MCF 10A (cell line): ENCODE data around the gene ZNF358. TPM values are rescaled to one million over a fixed set of nuclear protein-coding genes. Genes with fewer than 3 reads are reported as not detected.

Experiments
- BruUV-seq: library from RNA; stranded (reverse); fragments of 400-500 nt; replicated peaks from 2 replicates; lab custom pipeline; 2021; lab: Mats Ljungman, UMichigan
- CTCF ChIA-PET: fragments of 300-600 bp; sonication (Branson Sonifier 250); formaldehyde crosslinking; extraction: SDS; loops from one replicate; lab custom pipeline; 2021; ENCODE audit warnings: antibody characterized with exemption, inconsistent platforms; lab: Yijun Ruan, JAX
- POLR2A ChIA-PET: fragments of 300-600, 350-650 bp; sonication (Branson Sonifier 250); formaldehyde crosslinking; extraction: SDS; loops from one replicate; lab custom pipeline; 2020; ENCODE audit warnings: antibody characterized with exemption, inconsistent platforms; lab: Yijun Ruan, JAX
- DNase-seq: peaks from one replicate; pipeline ENCODE4 v3.0.0-alpha.2; 2018; ENCODE audit not compliant: unreplicated experiment
- H3K27ac Mint-ChIP-seq: one replicate; pipeline ENCODE4 v1.8.0; 2022; ENCODE audit warnings: mild to moderate bottlenecking, low read depth, mixed read lengths; ENCODE audit not compliant: unreplicated experiment
- H3K27me3 Mint-ChIP-seq: one replicate; pipeline ENCODE4 v1.8.0; 2022; ENCODE audit warnings: mixed read lengths; ENCODE audit not compliant: insufficient read depth, unreplicated experiment
- H3K36me3 Mint-ChIP-seq: one replicate; pipeline ENCODE4 v1.8.0; 2022; ENCODE audit warnings: mild to moderate bottlenecking, moderate library complexity, mixed read lengths; ENCODE audit not compliant: insufficient read depth, unreplicated experiment
- H3K4me1 Mint-ChIP-seq: one replicate; pipeline ENCODE4 v1.8.0; 2022; ENCODE audit warnings: mixed read lengths; ENCODE audit not compliant: insufficient read depth, unreplicated experiment
- H3K4me3 Mint-ChIP-seq: one replicate; pipeline ENCODE4 v1.8.0; 2022; ENCODE audit warnings: mild to moderate bottlenecking, moderate library complexity, mixed read lengths; ENCODE audit not compliant: unreplicated experiment
- H3K9me3 Mint-ChIP-seq: one replicate; pipeline ENCODE4 v1.8.0; 2022; ENCODE audit warnings: mixed read lengths; ENCODE audit not compliant: unreplicated experiment
- intact Hi-C: fragments of 100-400 bp; cut with micrococcal nuclease; formaldehyde crosslinking; loops from 2 replicates; pipeline ENCODE4 v1.14.1; 2022
- total RNA-seq: library from RNA; stranded (reverse); gene quantifications from 2 replicates; pipeline ENCODE4 v1.2.3, GENCODE V29; 2022
- TF ChIP-seq, protein P1 (sequence below): fragments of 200-600 bp; IDR thresholded peaks from one replicate; pipeline ENCODE4 v1.8.0; 2022; ENCODE audit warnings: antibody characterized with exemption, mild to moderate bottlenecking; ENCODE audit not compliant: unreplicated experiment

ZNF358 gene
- total RNA-seq, 1 experiment from 2014 or later = 16.9 TPM

DNA sequence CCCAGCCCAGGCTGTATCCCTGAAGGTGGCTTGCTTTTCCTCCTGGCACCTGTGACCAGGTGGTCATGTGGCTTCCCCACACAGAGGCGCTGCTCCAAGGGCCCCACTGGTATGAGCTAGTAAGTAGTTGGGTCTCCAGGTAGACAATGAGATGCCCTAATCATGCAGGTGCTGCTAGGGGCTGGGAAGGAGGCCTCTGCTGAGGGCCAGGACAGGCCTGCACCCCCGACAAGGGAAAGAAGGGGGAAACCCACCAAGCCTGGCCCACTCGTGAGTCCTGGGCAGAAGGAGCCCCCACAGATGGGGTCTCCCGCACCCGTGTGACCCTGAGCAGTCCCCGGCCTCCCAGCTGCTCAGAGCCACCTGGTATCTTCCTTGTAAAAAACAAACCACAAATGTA lies 40.2 kb upstream of the ZNF358 start:
- Mint-ChIP-seq H3K27me3 (no peaks in the 10 kb centered on the region), H3K36me3 (peaks cover 39% of the 10 kb centered on the region), H3K4me1 (peaks cover 7% of the 10 kb centered on the region), H3K27ac (no peak overlapping the region), H3K4me3 (no peak overlapping the region), H3K9me3 (no peaks in the 10 kb centered on the region)
- CTCF ChIA-PET = no interaction called here
- DNase-seq = no peak
- no TSS peak for BruUV-seq
- TF ChIP-seq, protein P1, sequence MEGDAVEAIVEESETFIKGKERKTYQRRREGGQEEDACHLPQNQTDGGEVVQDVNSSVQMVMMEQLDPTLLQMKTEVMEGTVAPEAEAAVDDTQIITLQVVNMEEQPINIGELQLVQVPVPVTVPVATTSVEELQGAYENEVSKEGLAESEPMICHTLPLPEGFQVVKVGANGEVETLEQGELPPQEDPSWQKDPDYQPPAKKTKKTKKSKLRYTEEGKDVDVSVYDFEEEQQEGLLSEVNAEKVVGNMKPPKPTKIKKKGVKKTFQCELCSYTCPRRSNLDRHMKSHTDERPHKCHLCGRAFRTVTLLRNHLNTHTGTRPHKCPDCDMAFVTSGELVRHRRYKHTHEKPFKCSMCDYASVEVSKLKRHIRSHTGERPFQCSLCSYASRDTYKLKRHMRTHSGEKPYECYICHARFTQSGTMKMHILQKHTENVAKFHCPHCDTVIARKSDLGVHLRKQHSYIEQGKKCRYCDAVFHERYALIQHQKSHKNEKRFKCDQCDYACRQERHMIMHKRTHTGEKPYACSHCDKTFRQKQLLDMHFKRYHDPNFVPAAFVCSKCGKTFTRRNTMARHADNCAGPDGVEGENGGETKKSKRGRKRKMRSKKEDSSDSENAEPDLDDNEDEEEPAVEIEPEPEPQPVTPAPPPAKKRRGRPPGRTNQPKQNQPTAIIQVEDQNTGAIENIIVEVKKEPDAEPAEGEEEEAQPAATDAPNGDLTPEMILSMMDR = no peak
- POLR2A ChIA-PET = no interaction called here
- intact Hi-C loops = no loop called here

DNA sequence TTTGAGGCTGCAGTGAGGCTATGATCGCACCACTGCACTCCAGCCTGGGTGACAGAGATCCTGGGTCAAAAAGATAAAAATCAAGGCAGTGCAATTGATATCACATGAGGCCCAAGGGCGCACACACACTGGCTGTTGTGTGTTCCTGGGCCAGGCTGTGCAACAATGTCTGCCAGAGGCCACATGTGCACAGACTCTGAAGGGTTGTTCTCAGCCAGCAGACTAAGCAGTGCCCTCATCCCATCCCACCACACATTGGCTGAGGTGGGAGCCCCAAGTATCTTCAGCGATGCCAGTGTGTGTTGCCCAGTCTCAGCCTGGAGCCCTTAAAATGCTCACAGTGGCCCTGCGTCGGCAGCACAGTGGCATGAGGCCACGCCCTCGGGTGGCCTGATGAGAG lies 39.7 kb upstream of the ZNF358 start:
- no TSS peak for BruUV-seq
- TF ChIP-seq, protein P1 = no peak
- no peak for DNase-seq
- ChIA-PET CTCF (no interaction called here), POLR2A (no interaction called here)
- Mint-ChIP-seq H3K27ac (no peak overlapping the region), H3K4me1 (peaks cover 7% of the 10 kb centered on the region), H3K4me3 (no peak overlapping the region), H3K27me3 (no peaks in the 10 kb centered on the region), H3K36me3 (peaks cover 35% of the 10 kb centered on the region), H3K9me3 (no peaks in the 10 kb centered on the region)
- intact Hi-C loops = no loop called here

DNA sequence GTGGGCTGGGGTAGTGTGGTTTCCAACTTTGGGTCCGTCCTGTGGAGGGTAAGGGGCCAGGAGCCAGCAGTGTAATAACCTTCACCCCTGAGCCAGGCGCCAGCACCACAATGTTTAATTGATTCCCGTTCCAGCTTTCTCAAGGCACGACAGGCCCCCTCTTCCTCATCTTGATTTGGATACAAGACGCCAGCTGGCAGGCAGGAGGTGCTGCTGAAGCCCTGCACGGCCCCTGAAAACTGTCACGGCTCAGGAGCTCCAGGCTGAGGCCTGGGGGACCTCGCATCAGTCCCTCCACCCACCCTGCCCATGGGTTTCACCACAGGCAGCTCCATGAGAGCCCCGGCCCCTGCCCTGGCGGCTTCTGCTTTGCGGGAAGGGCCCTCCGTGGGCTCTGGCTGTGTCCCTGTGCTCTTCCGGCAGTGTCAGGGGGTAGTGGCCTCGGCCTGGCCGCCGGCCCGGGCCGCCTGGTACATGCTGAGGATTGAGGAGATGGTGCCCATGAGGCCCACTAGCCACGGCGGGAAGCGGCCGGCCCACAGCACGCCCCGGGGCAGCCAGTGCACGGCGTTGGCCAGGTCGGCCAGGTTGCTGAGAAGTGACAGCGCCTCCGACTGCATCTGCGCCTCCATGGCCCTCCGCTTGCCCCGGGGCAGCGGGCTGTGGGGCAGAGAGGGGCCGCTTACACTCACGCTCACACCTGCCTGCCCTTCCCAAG lies 39.0 kb upstream of the ZNF358 start:
- Mint-ChIP-seq H3K4me1 (peaks cover 7% of the 10 kb centered on the region), H3K9me3 (no peaks in the 10 kb centered on the region), H3K36me3 (peaks cover 29% of the 10 kb centered on the region), H3K27me3 (no peaks in the 10 kb centered on the region), H3K4me3 (no peak overlapping the region), H3K27ac (no peak overlapping the region)
- CTCF ChIA-PET = no interaction called here
- TF ChIP-seq, protein P1 = no peak
- BruUV-seq = no TSS peak
- no peak for DNase-seq
- POLR2A ChIA-PET = interaction anchor here (0.7 kb wide), 1 partner anchor 56 kb away, joined by 3 read pairs; no protein-coding TSS in a partner anchor
- intact Hi-C loops = no loop called here

DNA sequence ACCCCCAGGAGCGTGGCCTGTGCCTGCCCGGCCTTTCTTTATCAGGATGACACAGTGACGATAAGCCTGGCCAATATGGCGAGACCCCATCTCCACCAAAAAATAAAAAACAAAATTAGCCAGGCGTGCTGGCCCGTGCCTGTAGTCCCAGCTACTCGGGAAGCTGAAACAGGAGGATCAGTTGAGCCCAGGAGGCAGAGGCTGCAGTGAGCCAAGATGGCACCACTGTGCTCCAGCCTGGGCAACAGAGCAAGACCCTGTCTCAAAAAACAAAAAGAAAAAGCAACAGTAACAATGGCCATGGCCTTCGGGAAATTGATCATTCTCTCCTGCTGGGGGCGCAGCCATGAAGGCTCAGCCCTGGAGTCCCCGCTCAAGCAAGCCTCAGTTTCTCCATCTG lies 38.1 kb upstream of the ZNF358 start:
- TF ChIP-seq, protein P1 = no peak
- POLR2A ChIA-PET = no interaction called here
- H3K36me3 Mint-ChIP-seq = peaks cover 23% of the 10 kb centered on the region
- H3K4me1 Mint-ChIP-seq = peaks cover 7% of the 10 kb centered on the region
- DNase-seq = no peak
- H3K4me3 Mint-ChIP-seq = no peak overlapping the region
- no peaks in the 10 kb centered on the region for H3K9me3 Mint-ChIP-seq
- H3K27ac Mint-ChIP-seq = no peak overlapping the region
- BruUV-seq = no TSS peak
- CTCF ChIA-PET = no interaction called here
- intact Hi-C loops = no loop called here
- H3K27me3 Mint-ChIP-seq = no peaks in the 10 kb centered on the region
